GM10248 (cell line): ENCODE results near the gene TBC1D21.

Experiments
- CTCF ChIA-PET: fragments of 300-600 bp; sonication (Branson Sonifier 250); formaldehyde crosslinking; extraction: SDS; loops from one replicate; lab custom pipeline; 2021; ENCODE audit warnings: antibody characterized with exemption; lab: Yijun Ruan, JAX
- POLR2A ChIA-PET: fragments of 350-650 bp; sonication (Branson Sonifier 250); formaldehyde crosslinking; extraction: SDS; loops from one replicate; lab custom pipeline; 2020; ENCODE audit warnings: antibody characterized with exemption; lab: Yijun Ruan, JAX
- DNase-seq: peaks from one replicate; pipeline ENCODE4 v3.0.0; 2012; ENCODE audit errors: extremely low spot score
- TF ChIP-seq, protein P1 (sequence below): IDR thresholded peaks from 2 replicates; pipeline ENCODE4 v1.5.1; 2012; ENCODE audit warnings: mild to moderate bottlenecking, low read depth; ENCODE audit errors: extremely low read depth, missing control alignments, control extremely low read depth

The TBC1D21 gene

DNA sequence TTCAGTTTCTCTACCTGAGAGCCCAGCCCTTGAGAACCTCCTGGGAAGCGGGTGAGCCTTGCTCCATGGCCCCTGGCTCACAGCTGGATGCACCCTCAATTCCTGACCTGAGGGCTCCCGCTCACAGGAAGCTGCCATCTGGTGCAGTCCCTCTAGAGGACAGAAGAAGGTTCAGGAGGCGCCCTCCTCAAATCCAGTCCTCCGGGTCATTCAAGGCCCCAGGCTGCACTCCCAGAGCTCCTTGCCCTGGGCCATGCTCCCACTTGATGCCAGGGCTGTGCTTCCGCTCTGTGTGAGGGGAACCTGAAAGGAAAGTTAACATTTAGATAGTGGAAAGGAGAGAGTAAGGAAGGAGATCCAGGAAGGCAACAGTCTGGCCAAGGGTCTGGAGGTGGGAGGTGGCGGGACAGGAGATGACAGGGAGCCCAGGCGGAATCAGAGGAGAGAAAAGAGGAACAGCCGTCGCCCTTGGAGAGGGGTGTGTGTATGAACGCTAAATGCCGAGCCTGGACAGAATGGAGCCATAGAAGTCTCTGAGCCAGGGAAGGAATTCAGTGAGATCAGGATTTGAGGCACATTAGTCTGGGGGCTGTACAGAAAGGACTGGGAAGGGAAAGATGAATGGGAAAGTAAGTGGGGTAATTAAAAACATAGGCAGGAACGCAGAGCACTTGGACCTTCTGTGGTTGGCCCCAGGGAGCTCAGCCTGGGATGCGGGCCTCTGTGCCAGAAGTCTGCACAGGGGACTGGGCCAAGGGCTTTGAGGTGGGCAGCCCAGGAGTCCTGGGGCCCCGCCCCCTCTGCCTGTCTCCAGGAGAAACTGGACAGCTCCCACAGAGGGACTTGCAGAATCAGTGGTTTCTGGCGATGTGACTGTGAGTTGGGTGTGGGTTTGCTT is 26.1 kb downstream of the TBC1D21 start:
- TF ChIP-seq, protein P1, sequence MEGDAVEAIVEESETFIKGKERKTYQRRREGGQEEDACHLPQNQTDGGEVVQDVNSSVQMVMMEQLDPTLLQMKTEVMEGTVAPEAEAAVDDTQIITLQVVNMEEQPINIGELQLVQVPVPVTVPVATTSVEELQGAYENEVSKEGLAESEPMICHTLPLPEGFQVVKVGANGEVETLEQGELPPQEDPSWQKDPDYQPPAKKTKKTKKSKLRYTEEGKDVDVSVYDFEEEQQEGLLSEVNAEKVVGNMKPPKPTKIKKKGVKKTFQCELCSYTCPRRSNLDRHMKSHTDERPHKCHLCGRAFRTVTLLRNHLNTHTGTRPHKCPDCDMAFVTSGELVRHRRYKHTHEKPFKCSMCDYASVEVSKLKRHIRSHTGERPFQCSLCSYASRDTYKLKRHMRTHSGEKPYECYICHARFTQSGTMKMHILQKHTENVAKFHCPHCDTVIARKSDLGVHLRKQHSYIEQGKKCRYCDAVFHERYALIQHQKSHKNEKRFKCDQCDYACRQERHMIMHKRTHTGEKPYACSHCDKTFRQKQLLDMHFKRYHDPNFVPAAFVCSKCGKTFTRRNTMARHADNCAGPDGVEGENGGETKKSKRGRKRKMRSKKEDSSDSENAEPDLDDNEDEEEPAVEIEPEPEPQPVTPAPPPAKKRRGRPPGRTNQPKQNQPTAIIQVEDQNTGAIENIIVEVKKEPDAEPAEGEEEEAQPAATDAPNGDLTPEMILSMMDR: no peak

DNA sequence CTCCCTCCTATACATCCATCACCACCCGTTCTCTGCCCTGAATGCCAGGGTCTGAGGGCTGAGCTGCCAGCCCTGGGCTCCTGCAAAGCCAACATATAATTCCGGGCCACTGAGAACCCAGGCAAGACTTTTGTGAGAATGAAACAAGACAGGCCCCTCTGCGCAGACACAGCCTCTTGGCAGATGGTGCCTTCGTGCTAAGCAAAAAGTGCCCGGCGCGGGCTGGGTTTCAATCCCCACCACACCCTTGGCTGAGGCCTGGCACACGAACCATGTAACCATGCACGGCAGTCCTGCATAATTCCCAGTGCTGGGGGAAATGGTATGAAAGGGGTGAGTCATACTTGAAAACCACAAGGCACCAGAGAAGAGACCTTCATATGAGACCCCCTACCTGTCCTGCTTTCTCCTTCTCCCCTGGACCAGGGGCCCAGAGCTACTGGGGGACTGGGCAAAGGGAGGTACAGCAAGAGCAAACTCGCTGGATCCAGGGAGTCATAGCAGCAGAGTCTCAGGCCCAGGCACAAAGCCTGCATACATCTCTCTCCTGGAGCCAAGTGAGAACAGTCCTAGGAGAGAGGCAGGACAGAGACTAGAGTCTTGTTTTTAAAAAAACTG is 26.8 kb downstream of the TBC1D21 start:
- DNase-seq: no peak
- ChIA-PET CTCF (interaction anchor here (1.4 kb wide), 1 partner anchor 8 kb away, joined by 4 read pairs; no protein-coding TSS in a partner anchor), POLR2A (no interaction called here)
- TF ChIP-seq, protein P1: no peak

More for the DNA sequence above, 26.1 kb downstream of the TBC1D21 start:
- POLR2A ChIA-PET: no interaction called here
- CTCF ChIA-PET: no interaction called here
- DNase-seq: no peak

DNA sequence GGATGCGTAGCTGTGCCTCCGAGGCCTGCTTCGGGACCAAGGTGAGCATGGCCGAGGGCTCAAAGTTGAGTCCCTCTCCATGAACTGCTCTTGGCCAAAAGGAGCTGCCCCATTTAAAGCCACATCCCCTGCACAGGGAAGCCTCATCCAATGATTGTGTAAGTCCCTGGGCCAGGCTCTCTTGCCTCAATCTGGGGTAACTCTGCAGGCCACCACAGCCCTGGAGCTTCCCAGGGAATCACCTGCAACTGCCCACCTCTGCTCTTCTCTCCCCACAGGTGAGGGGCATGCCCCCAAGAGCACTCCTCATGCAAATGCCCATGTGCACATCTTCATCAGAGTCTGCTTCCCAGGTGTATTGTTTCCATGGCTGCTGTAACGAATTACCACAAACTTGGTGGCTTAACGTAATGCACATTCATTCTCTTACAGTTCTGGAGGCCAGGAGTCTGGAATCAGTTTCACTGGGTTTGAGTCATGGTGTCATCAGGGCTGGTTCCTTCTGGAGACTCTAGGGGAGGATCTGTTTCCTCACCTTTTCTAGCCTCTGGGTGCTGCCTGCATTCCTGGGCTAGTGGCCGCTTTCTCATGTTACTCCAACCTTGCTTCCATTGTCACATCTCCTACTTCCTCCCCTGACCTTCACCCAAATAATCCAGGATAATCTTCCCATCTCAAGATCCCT is 27.9 kb downstream of the TBC1D21 start:
- TF ChIP-seq, protein P1: no peak

DNA sequence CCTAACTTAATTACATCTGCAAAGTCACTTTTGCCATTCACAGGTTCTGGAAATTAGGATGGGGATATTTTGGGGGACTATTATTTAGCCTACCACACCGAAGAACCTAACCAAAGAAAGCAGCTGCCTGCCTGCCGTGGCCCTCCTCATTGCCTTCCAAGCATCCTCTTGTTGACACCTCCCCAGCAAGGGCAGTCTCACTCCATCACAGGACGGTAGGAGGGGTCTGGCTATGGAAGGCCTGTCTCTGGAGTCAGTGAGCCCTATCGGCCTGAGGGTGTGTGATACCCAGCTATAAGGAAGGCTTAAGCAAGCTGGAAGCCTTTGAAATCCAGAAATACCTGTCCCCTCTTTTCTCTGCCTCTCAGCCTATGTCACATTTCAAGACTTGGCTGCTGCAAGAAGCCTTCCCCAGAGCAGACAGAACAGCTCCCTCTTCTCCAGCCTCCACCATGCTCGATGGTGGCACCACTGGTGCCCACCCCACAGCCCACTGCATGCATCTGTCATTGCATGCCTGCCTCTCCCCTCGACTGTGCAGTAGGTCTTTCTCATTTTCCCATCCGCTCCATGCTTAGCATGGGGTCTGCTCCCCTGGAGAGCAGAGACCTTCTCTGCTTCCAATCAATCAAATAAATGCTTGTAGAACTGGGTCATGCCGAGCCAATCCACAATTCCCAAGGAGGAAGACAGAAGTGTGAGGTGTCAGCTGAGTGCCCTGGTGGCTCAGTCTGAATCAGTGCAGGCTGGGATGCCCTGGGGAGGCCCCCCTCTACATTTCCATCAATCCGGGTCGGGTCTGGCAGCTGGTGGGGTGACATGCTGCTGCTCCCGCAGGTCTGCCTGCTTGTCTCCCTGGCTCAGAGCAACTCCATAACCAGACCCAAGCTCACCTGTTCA is 29.0 kb downstream of the TBC1D21 start:
- TF ChIP-seq, protein P1: no peak
- no peak for DNase-seq
- CTCF ChIA-PET: interaction anchor here (1.7 to 1.8 kb wide), 2 partner anchors 8 to 28 kb away, joined by 6 to 8 read pairs; no protein-coding TSS in a partner anchor
- POLR2A ChIA-PET: no interaction called here

More for the DNA sequence above, 27.9 kb downstream of the TBC1D21 start:
- ChIA-PET POLR2A (no interaction called here), CTCF (interaction anchor here (1.4 to 1.8 kb wide), 2 partner anchors 9 to 27 kb away, joined by 4 to 8 read pairs; no protein-coding TSS in a partner anchor)
- no peak for DNase-seq

DNA sequence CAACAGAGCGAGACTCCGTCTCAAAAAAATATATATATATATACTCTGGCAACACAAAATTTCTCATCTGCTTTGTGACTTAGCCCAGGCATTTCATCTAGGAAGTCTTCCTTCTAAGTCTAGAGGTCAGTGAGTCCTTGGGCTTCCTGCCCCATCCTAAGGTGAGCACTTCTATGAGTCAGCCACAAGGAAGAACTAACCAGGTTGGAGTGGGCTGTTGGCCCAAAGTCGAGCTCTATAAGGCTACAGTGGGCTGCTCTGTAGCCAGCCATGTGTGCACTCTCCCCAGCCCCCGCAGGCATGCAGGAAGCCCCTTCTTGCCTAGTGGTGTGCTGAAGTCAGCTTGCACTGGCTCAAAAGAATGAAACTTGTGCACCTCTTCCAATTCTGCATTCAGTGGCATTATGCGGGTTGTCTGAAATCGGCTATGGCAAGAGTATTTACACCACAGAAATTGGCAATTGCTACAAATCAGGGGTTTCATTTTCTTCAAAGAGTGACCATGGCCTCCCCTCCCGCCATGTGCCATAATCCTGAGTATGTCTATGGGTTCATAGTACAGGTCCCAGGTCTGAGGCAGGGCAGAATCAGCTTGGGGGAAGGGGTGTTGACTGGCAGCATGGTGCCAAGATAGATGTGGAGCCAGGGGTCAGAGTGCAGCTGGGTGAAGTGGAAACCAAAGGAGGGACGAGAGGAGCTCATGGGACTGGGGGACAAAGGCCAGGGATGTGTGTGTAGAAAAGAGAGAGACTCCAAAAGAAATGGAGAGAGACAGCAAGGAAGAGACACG is 30.9 kb downstream of the TBC1D21 start:
- TF ChIP-seq, protein P1: no peak
- no peak for DNase-seq
- ChIA-PET POLR2A (no interaction called here), CTCF (interaction anchor here (5.7 kb wide), 1 partner anchor 12 kb away, joined by 50 read pairs; no protein-coding TSS in a partner anchor)
